GM18502 (cell line): ENCODE measurements around the gene TRIM17.
A peak's percentile ranks its signal among the peaks of the same experiment; 100 is the strongest.
"Not testable (repeated sequence)": the region's sequence is repeated elsewhere in the genome, so short reads cannot be mapped to it uniquely, and the experiment has no call there.

ENCODE experiments used
- ATAC-seq: cut with Tn5 transposase; IDR thresholded peaks from one replicate; pipeline ENCODE4 v1.9.1; 2021; ENCODE audit warnings: mild to moderate bottlenecking; ENCODE audit not compliant: unreplicated experiment, poor library complexity

TRIM17 gene

DNA sequence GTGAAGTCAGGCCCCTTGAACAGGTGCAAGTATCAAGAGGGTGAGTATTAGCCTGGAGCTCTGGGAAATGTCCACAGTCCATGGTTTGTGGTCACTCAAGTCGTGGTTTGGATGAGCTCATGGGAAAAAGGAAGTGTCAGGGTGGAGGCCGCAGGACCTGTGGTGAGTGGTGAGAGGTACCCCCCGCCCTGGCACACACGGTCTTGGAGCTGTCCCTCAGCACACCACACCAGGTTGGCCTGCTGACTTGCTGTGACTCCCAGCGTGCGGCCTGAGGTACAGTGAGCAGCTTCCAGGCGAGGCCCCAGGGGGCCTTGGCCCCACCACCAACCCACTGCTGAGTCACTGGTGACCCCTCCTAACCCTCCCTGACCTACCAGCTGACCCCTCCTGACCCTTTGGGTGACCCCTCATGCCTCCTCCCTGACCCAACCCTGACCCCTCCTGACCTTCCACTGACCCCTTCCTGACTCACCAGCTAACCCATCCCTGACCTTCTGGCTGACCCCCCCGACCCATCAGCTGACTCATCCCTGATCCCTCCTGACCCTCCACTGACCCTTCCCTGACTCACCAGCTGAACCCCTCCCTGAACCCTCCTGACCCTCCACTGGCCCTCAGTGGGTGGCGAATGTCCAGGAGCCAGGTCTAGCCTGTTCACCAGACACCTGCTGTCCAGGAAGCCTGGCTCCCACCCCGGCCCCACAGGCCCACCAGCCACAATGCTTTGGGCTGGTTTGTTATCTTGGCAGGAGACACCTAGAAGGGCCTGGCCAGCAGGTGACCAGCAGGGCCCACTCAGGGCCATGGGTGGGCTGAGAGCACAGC, 35.7 kb upstream of the TRIM17 start:
- no peak for ATAC-seq

DNA sequence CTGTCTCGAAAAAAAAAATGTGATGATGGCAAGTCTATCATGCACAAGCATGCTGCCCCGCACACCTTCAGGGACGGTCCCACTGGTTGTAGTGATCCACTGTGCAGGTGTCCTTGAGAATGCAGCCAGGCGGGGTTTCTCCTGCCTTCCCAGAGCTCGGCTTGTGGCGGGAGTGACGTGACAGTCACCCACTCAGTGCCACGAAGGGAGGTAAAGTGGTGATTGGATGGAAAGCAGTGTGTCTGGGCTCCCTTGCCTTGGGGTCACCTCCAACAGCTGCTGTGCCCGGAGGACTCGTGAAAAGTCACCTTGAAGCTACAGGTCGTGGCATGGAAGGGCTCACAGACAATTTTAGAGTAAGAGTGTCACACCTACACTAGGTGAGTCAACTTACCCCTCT, 33.5 kb upstream of the TRIM17 start:
- ATAC-seq = no peak

DNA sequence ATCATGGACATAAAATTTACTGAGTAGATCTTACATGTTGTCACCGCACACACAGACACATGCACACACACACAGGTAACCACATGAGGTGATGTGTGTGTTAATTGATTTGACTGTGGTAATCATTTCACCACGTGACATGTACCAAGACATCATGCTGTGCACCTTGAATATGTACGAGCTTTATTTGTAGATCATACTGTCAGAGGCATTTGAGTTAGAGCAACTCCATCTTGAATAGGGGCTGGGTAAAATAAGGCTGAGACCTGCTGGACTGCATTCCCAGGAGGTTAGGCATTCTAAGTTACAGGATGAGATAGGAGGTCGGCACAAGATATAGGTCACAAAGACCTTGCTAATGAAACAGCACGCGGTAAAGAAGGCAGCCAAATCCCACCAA, 31.7 kb upstream of the TRIM17 start:
- no peak for ATAC-seq

DNA sequence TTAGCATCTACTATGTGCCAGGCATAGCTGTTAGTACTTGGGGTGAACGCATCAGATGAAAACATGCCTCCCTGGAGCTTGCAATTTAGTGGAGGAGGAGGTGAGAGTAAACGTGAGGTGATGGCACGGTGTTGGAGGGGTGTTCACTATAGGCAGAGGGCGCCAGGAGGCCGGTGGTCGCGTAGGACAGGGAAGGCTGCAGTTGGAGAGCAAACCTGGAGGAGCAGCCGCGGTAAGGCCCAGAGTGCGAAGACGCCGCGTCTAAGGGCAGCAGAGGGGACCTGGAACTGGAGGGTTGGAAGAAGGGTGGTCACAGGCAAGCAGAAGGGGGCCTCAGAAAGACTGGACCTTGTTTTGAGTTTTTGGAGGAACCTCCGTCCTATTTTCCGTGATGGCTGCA, 30.2 kb upstream of the TRIM17 start:
- ATAC-seq = no peak

DNA sequence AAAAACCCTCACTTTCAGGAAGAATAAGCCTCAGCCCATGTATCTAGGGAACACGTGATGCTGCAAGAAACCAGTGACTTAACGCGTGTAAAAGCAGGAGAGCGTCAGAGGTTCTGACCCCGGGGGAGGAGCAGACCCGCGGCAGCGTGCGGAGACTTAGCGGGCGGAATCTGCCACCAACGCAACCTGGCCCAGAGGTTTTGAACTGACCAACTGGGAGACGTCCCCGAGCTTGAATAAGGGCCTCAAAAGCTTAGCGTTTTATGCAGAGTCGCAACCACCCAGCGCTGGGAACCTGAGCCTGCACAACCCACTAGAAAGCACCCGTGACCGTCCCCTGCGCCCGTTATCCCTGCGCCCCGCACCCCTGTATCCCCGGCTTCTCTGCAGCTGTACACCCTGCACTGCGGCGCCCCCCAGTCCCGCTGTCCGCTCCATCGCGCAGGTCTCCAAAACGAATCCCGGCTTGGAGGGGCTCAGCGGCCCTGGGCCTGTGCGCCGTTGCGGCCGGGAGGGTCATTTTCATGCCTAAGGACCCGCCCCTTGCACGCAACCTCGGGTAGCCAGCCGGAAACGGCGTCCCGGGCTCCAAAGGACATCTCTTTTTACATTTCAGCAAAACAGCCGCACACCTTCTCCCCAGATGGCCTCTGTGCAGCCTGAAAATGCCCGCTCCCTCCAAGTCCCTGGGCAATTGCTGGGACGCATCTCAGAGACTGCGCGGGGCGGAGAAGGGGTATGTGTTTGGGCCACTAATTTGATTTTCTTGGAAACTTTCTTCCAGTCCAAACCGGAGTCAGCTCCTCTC, 29.4 kb upstream of the TRIM17 start:
- ATAC-seq = peak; percentile 82

DNA sequence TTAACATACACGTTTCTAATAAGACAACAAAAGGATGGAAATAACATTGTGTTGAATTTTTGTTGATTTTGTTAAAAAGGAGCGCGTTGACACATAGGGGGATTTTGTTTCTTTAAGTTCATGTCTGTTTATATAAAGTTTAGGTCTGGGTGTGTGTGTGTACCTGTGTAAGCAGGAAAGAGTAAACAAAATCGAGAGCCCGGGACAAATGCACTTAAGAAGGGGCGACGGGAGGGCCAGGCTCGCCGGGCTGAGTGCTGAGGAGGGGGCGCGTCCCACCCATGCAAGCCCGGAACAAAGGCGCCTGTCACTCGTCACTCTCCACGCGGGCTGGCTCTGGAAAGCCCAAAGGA, 28.8 kb upstream of the TRIM17 start:
- no peak for ATAC-seq

DNA sequence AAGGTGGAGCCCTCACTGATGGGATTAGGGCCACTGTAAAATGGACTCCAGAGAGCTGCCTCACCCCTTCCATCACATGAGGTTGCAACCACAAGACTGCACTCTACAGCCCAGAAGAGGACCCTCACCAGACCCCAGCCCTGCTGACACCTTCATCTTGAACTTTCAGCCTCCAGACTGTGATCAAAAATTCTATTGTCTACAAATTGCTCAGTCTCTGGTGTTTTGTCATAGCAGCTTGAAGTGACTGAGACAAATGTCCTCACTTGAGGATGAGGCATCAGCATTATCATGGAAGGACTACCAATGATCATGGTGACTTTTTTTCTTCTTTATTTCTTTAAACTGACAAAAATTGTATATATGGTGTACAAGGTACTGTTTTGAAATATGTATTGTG, 26.7 kb upstream of the TRIM17 start:
- ATAC-seq = no peak

DNA sequence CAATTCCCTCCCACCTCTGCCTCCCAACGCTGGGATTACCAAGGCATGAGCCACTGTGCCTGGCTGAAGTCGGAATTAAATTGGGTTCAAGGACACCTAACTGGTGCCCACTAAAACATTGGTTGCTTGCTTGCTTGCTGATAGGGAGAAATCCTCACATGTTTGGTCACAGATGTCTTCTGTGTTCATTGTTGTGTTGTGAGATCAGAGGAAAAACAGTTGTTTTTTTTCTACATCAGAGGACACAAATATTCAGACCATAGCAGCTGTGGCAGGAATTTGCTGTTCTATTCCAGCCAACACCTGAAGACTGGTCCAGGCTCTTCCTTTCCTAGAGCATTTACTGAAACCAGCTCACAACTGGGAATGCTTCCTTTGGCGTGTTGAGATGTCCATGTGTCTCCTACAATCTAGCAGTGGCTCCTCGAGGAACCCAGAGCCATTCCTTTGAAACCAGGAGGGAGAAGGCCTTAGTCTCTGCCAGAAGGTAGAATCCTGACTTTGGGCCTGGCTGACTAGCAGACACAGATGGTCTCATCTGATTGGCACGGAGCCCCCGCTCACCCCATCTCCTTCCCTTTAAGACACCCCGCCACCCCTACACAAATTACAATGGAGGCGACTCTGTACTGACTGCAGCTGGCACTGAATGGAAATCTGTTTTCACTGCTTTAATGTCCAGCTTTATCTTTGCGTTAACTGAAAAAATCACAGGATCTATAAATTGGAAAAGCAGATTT, 24.3 kb upstream of the TRIM17 start:
- no peak for ATAC-seq

DNA sequence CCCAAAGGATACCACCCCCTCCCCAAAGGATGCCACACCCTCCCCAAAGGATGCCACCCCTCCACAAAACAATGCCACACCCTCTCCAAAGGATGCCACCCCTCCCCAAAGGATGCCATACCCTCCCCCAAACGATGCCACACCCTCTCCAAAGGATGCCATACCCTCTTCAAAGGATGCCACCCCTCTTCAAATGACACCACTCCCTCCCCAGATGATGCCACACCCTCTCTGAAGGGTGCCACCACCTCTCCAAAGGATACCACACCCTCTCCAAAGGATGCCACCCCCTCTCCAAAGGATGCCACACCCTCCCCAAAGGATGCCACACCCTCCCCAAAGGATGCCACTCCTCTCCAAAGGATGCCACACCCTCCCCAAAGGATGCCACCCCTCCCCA, 21.6 kb upstream of the TRIM17 start:
- ATAC-seq = no peak

DNA sequence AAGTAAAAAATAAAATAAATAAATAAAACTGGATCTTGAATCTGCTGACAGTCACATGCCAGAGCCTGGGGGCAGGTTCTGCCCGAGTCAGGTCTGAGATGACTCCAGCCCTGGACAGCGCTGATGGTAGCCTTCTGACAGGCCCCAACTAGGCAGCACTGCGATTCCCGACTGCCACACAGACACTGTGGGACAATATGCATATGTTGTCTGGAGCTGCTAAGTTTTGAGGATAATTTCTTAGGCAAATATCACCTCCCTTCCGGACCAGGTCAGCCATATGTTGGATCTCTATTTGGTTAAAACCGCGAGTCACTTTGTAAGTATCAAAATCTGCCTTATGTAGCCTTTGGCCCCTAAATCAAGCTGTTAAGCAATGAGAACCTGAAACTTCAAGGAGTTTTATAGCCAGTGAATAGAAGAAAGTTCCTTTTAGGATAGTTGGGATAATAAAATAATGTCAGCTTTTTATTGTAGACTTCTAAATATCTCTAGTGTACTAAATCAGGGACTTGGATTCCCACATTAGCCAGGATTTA, 20.8 kb upstream of the TRIM17 start:
- no peak for ATAC-seq

DNA sequence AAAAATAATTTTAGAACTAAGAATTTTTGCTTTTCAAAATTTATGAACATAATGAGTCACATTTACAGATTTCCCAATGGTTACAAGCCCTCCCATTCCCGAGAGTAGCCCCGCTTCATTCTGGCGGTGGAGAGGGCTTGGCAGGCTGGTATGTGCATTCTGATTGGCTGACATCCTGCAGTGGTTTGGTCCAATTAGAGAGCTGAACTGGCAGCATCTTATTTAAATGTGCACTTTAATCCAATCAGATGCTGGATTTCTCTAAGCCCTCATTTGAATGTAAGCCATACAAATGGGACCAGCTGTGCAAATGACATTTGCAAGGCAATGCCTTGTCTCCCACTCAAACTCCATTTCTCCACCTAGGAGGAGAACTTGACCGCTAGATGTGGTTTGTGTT, 18.0 kb upstream of the TRIM17 start:
- no peak for ATAC-seq

DNA sequence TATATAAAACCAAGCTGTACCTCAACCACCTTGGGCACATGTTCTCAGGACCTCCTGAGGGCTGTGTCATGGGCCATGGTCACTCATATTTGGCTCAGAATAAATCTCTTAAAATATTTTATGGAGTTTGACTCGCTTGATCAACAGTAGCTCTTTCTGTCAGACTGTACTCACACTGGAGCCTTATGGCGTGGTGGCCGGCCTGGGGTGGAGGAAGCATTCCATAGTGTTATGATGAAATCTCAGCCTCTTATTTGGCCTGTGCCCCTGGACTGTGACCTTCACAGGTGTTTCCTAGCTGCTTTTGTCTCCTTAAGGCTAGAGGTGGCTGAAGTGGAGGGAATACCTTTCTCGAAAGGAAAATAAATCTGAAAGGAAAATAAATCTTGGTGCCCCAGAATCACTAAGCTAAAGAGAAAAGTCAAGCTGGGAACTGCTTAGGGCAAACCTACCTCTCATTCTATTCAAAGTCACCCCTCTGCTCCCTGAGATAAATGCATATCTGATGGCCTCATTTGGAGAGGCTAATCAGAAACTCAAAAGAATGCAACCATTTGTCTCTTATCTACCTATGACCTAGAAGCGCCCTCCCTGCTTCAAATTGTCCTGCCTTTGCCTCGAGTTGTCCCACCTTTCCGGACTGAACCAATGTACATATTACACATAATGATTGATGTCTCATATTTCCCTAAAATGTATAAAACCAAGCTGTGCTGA, 16.8 kb upstream of the TRIM17 start:
- ATAC-seq = not testable (repeated sequence)

DNA sequence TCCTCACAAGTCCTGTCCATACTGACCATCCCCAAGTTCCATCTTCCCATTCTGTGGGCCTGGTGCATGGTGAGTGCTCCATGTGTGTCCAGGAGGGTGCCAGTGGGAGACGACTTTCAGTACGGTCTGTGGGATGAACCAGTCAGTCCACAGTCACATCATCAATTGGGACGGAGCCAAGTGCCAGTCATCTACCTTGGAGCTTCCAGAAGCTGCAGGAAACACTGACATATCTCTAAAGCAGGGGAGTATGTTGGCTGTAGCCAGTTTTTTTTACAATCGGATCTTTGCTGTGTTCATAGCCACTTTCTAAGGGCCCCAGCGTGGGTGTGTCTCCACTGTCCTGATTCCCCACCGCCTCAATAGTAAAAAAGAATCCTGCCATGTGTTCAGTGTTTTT, 13.6 kb upstream of the TRIM17 start:
- ATAC-seq = no peak

DNA sequence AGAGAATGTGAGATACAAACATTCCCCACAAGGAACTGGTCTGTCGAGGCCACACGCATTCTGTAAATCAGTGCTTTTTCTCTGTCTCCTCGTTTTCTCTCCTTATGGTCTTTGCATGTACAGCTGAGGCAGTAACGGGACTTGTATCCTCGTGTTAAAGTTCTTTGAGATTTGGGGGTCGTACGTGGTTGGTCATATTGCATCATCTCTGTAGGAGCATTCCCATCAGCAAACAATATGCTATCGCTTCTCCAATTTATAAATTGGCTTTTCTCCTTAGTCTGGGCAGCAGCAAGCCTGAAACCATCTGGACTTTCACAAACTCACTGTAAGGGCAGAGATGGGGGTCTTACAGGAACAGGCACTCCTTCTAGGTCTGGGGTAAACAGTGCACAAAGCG, 13.0 kb upstream of the TRIM17 start:
- no peak for ATAC-seq

DNA sequence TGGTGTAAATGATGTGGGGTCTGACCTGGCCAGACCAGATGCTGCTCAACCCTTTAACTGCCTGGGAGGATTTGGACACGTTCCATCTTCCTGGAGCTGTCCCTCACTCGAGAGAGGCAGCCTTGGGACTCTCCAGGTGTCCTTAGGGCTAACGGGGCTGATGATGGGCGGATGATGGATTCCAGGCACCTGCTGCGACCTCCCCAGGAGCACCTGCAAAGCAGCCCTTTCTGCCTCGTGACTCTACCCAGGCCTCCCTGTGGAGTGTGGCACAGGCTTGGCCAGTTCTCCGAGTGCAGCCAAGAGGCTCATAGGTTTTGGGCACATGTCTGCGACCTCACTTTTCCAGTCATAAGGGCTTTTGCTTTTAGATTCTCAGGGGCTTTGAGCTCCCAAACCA, 12.3 kb upstream of the TRIM17 start:
- ATAC-seq = no peak

DNA sequence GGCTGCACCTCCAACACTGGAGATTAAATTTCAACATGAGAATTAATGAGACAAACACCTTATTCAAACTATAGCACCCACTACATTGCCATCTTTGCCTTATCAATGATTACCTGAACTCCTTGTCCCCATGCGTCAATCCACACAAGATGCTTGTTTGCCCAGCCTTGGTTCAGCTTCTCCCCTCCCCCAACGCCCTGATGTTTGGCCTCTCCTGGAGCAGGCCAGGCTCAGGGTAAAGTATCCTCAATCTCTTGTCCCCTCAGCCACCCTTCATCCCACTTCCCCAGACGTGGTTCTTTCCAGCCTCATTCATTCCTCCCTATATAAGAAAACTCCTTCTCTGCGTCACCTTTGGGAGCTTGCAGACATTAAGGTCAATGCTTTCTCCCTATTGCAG, 11.8 kb upstream of the TRIM17 start:
- no peak for ATAC-seq

DNA sequence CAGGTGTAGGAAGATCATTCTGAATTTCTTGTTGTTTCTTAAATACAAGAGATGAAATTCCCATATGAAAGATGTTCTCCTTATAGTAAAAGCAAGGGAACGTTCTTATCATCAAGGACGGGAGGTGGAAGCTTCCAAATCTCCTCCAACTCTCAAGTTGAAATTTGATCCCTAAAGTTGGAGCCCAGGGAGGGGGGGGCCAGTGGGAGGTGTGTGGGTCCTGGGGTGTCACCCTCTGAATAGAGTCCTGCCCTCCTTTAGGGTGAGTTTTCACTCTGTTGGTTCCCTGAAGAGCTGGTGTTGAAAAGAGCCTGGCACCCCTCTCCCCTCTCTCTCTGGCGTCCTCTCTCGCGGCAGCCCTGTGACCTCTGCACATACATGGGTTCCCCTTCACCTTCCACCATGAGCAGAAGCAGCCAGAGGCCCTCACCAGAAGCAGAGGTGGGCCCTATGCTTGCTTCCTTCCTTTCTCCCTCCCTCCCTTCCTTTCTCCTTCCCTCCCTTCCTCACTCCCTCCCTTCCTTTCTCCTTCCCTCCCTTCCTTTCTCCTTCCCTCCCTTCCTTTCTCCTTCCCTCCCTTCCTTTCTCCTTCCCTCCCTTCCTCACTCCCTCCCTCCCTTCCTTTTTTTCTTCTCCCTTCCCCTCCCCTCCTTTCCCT, 10.0 kb upstream of the TRIM17 start:
- no peak for ATAC-seq

DNA sequence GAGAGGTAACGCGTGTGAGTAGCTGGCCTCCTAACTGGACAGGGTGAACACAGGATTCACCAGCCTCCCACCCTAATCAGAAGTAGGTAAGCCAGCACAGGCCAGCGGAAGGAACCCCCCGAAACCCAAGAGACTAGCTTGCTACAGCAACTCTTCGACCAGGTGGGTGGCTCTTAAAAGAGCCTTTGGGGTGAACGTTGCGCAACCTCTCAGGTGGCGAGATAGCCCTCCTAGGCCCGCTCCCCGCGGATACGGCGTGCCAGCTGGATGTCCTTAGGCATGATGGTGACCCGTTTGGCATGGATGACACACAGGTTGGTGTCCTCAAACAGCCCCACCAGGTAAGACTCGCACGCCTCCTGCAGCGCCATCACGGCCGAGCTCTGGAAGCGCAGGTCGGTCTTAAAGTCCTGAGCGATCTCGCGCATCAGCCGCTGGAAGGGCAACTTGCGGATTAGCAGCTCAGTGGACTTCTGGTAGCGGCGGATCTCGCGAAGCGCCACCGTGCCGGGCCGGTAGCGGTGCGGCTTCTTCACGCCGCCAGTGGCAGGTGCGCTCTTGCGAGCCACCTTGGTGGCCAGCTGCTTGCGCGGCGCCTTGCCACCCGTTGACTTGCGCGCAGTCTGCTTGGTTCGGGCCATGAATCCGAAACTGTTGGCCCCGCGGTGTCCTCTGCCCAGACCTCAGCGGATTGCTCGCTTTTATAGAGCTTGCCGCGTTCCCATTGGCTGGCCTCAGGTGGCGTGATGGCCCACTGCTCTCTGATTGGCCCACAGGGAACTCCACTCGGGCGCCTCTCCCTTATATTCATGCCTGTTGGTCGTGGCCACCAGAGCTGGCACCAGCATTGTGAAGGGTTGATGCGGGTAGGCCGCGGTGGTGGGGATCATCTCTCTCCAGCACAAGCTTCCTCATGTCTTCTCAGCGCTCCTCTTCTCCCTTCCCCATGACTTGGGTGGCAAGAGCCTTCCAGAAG, 8.3 kb upstream of the TRIM17 start:
- no peak for ATAC-seq
